GM10266 (cell line): Measurements from ENCODE around the gene MOG.
A peak's percentile ranks its signal among the peaks of the same experiment; 100 is the strongest.

Source experiments
- DNase-seq: peaks from one replicate; pipeline ENCODE4 v3.0.0; 2012; ENCODE audit errors: extremely low spot score
- TF ChIP-seq, protein P1 (sequence below): IDR thresholded peaks from 2 replicates; pipeline ENCODE4 v1.5.1; 2012; ENCODE audit warnings: mild to moderate bottlenecking, low read depth; ENCODE audit not compliant: control insufficient read depth, insufficient read depth; ENCODE audit errors: missing control alignments

The MOG gene

DNA sequence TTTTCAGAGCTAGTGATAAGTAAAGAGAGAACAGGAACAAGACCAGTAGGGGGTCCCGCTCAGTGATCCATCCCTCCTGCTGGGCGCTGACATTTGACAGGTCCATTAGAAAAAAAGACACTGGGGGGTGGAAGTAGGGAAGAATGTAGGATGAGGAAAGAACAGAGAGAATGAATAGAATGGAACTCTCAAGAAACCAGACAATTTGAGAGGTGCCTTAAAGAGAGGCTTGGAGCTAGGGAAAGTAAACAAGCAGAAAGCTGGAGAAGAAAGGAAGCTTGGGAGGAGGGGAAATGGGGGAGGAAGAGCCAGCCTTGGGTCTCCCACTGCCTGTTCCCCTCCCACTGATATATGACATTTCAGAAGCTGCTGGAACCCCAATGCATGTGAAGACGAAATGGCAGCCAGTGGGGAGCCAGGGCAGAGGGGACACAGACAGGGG, 32.4 kb upstream of the MOG start:
- no peak for DNase-seq
- TF ChIP-seq, protein P1, sequence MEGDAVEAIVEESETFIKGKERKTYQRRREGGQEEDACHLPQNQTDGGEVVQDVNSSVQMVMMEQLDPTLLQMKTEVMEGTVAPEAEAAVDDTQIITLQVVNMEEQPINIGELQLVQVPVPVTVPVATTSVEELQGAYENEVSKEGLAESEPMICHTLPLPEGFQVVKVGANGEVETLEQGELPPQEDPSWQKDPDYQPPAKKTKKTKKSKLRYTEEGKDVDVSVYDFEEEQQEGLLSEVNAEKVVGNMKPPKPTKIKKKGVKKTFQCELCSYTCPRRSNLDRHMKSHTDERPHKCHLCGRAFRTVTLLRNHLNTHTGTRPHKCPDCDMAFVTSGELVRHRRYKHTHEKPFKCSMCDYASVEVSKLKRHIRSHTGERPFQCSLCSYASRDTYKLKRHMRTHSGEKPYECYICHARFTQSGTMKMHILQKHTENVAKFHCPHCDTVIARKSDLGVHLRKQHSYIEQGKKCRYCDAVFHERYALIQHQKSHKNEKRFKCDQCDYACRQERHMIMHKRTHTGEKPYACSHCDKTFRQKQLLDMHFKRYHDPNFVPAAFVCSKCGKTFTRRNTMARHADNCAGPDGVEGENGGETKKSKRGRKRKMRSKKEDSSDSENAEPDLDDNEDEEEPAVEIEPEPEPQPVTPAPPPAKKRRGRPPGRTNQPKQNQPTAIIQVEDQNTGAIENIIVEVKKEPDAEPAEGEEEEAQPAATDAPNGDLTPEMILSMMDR, result no peak

DNA sequence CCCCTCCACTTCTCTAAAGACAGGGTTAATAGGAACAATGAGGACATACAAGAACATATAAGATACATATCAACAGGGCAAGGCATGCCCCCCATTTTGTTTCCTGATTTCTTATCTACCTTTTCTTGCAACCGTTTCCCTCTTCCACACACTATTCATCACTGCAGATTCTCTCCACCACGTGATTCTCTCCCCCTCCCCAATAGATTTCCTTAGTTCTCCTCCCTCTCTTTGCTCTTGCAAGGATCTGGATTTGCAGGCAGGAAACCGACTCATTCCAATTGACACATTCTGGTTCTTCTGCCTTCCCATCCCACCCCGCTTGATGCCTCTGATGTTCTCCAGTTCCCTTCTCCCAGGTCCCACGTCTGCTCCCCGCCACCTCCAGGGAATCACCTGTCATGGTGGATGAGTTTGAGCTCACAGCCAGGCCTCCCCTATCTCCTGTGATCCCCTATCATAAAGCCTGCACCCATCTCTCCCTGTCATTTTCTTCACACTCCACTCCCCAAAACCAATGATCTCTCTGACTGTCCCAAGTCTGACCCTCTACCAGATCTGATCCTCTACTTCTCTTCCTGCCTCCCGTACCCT, 31.5 kb upstream of the MOG start:
- TF ChIP-seq, protein P1, result no peak
- no peak for DNase-seq

GRCh38 chr6:29626948-29627754, 29.7 kb upstream of the MOG start:
- TF ChIP-seq, protein P1, result no peak
- no peak for DNase-seq

GRCh38 chr6:29627755-29628418, 29.0 kb upstream of the MOG start:
- TF ChIP-seq, protein P1, result no peak
- peak; percentile 77 for DNase-seq

DNA sequence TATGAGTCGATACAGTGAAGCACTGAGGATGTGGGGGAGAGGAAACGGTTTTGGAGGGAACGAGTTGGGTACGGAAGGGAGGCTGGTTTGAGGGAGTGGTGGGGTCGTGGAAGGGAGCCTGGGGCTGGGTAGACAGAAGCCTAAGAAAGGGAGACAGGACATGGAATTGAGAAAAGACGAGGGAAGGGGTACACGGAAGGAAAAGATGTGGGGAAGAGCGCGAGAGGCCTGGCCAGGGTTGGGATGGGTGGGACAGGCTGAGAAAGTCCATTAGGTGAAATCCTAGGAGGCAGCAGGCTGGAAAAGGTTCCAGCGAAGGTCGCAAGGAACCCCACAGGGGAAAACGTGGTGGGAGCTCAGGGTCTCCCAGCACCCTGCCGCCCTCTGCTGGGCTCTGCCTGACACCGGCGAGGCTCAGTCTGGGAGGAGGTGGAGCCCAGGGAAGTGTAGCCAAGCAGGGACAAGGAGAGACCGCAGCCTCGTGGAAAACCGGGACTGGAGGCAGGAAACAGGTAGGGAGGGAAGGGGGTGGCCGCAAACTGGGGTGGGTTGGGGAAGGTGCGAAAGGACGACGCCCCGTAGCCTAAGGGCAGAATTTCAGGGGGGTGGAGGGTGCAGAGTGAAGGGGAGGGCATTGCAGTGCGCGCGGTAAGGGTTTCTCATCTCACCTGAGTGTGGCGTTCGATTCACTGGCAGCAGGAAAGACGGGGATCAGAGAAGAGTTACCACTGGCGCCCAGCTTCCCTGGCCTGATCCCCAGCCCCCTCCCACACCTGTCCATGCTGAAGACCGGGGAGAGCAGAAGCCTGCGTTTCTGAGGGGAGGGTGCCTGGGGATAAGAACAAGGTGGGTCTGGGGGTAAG, 28.2 kb upstream of the MOG start:
- TF ChIP-seq, protein P1, result peak; percentile 82
- DNase-seq, result peak; percentile 87

GRCh38 chr6:29629571-29629970, 27.3 kb upstream of the MOG start:
- TF ChIP-seq, protein P1, result no peak

More at GRCh38 chr6:29629571-29629970, 27.3 kb upstream of the MOG start:
- DNase-seq, result no peak
